Adrenal gland (tissue), 12 donors: ENCODE results near the gene C1orf52. TPM values are rescaled to one million over a fixed set of nuclear protein-coding genes. Genes with fewer than 3 reads are reported as not detected.
A peak's percentile ranks its signal among the peaks of the same experiment; 100 is the strongest.

ENCODE experiments used
- DNase-seq, 7 donors: peaks; one replicate each; pipeline ENCODE4 v3.0.0-alpha.2; 2019 to 2020
- H3K27ac ChIP-seq, 5 donors: fragments of 200-600 bp; sonication (generic) in 4 of 5; 1 replicate in 3 of 5; 2 replicates in 2 of 5; pipeline versions ENCODE4 v1.5.1 to v1.8.0; 2016 to 2020; ENCODE audit warnings: mild to moderate bottlenecking in 1 of 5
- H3K27me3 ChIP-seq: fragments of 200-600 bp; 2 replicates; pipeline ENCODE4 v1.8.0; 2021
- H3K36me3 ChIP-seq, 2 donors: fragments of 200-600 bp; replicated peaks in 1 of 2; 1 replicate in 1 of 2; 2 replicates in 1 of 2; pipeline versions ENCODE4 v1.5.1 to v1.8.0; 2018 to 2022
- H3K4me1 ChIP-seq, 2 donors: fragments of 200-600 bp; replicated peaks in 1 of 2; 1 replicate in 1 of 2; 2 replicates in 1 of 2; pipeline versions ENCODE4 v1.5.1 to v1.8.0; 2018 to 2021
- H3K4me3 ChIP-seq, 4 donors: fragments of 200-600 bp; sonication (generic) in 3 of 4; one replicate each; pipeline ENCODE4 v1.5.1; 2016 to 2018
- H3K9me3 ChIP-seq, 3 donors: fragments of 200-600 bp; sonication (generic) in 1 of 3; replicated peaks in 1 of 3; 1 replicate in 2 of 3; 2 replicates in 1 of 3; pipeline versions ENCODE4 v1.5.1 to v1.8.0; 2016 to 2021
- POLR2A ChIP-seq, 2 donors: fragments of 450-650 bp; IDR thresholded peaks; one replicate each; pipeline ENCODE4 v1.6.1; 2017; ENCODE audit warnings: antibody characterized with exemption in 2 of 2, mild to moderate bottlenecking in 2 of 2, moderate library complexity in 1 of 2
- WGBS, 4 donors: extraction: QIAGEN DNeasy Blood & Tissue Kit in 2 of 4; methylation state at CpG; one replicate each; pipeline versions ENCODE4 v1.1.5 to v1.1.7; 2013 to 2017; 5-methylcytosine and 5-hydroxymethylcytosine counted together
- intact Hi-C, 2 donors: fragments of 100-400 bp; cut with DNase I; formaldehyde crosslinking; loops; one replicate each; pipeline versions ENCODE4 v1.14.1 to v1.15.0; 2022 to 2023
- polyA plus RNA-seq, 3 donors: library from polyadenylated mRNA; stranded (reverse); fragments of 200-250 nt in 2 of 3; fragments of 350-450 nt in 1 of 3; fragmentation: Illumina TruSeq in 1 of 3; extraction: RNeasy Lipid Tissue Mini Kit (QIAGEN cat#74804) in 1 of 3; gene quantifications; one replicate each; pipeline ENCODE4 v1.2.3, GENCODE V29; 2013 to 2014
- total RNA-seq, 9 donors: library from RNA; depleted of rRNA in 4 of 9; stranded (reverse); fragments of >200 nt in 4 of 9; fragments of 120-200 nt in 1 of 9; fragmentation: NEBNext Ultra II Directional in 1 of 9; extraction: Animal tissue kit (Norgen Biotek cat#: 25700) in 1 of 9; gene quantifications; one replicate each; pipeline versions ENCODE4 v1.1.0 to v1.2.4, GENCODE V29; 2013 to 2023
- TF ChIP-seq, protein P1 (sequence below), 6 experiments: fragments of 450-650 bp in 4 of 6; fragments of 200-600 bp in 2 of 6; sonication (generic) in 1 of 6; IDR thresholded peaks; 1 replicate in 5 of 6; 2 replicates in 1 of 6; pipeline versions ENCODE4 v1.5.1 to v1.8.0; 2016 to 2021; ENCODE audit warnings: antibody characterized with exemption in 6 of 6, mild to moderate bottlenecking in 2 of 6, moderate library complexity in 1 of 6
- donor health status: healthy with polysubstance abuse.
- donor health status: Bipolar disorder and iron deficiency.
- donor health status: DM: yes; HTN: yes; CAD: no.
- donor health status: DM: no; HTN: no; CAD: no.
- donor health status: DM: no; HTN: no; CAD: no.
- donor health status: DM: yes; HTN: yes; CAD: no.

The C1orf52 gene
- total and polyA plus RNA-seq, 12 donors = 6.5 to 29.1 (median 18.1) TPM

DNA sequence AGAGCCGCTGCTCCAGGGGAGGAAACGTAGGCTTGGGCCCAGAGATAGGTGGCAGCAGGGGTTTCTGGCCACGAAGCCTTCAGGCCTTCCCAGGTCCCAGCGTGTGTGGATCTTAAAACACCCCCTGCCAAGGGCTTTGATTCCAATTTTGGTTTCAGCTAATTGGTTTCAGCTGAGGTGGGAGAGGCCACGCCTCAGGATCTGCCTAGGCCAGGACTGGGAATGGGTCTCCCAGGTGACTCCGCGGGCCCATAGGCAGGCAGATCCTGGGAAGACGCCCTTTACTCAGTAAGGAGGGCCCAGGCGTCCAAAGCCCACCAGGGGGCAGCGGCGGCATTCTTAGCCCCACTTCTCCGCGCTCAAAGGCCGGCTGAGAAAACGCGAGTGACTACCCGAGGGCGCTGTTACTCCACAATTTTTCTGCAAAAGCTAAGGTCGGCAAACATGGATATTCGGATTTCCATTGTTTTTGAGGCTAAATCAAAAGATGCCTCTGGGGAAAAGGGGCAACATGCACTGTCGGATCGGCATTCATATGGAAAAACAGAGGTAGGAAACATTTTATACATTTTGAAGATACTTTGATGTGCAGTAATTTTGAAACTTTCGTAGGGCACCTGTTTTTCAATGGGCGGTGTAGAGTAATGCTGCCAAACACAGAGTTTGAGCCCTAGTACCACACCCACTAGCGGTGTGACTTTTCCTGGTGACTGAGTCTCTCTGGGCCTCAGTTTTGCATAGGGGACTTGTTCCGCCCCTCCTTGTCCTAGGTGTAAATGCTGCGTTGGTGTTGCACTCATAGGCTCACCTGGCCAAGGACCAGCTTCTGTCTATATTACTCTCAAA lies 48.7 kb upstream of the C1orf52 start:
- 23 to 41% (median 24%) methylated on average over 15 to 27 of the region's 27 CpGs for WGBS, 4 donors
- Histone ChIP-seq H3K9me3 (no peaks in the 10 kb centered on the region), H3K27ac (no peak overlapping the region), H3K36me3 (no peaks in the 10 kb centered on the region), H3K27me3 (no peaks in the 10 kb centered on the region), H3K4me1 (no peaks in the 10 kb centered on the region), H3K4me3 (peak overlapping the region in 1 of 4 donors; percentile 12)
- peak; percentile 82 to 94 (median 93) for DNase-seq
- intact Hi-C loops = loop anchor here (2.0 to 10.0 kb wide), 5 partner anchors 194 to 707 kb away; partner anchors contain the start of gene CCN1 (in 1 of the 2)
- TF ChIP-seq, protein P1, sequence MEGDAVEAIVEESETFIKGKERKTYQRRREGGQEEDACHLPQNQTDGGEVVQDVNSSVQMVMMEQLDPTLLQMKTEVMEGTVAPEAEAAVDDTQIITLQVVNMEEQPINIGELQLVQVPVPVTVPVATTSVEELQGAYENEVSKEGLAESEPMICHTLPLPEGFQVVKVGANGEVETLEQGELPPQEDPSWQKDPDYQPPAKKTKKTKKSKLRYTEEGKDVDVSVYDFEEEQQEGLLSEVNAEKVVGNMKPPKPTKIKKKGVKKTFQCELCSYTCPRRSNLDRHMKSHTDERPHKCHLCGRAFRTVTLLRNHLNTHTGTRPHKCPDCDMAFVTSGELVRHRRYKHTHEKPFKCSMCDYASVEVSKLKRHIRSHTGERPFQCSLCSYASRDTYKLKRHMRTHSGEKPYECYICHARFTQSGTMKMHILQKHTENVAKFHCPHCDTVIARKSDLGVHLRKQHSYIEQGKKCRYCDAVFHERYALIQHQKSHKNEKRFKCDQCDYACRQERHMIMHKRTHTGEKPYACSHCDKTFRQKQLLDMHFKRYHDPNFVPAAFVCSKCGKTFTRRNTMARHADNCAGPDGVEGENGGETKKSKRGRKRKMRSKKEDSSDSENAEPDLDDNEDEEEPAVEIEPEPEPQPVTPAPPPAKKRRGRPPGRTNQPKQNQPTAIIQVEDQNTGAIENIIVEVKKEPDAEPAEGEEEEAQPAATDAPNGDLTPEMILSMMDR (IDR thresholded peaks at IDR 0.05) = peak; percentile 80 to 99 (median 99)
- no peak for TF ChIP-seq POLR2A (IDR thresholded peaks at IDR 0.05)

DNA sequence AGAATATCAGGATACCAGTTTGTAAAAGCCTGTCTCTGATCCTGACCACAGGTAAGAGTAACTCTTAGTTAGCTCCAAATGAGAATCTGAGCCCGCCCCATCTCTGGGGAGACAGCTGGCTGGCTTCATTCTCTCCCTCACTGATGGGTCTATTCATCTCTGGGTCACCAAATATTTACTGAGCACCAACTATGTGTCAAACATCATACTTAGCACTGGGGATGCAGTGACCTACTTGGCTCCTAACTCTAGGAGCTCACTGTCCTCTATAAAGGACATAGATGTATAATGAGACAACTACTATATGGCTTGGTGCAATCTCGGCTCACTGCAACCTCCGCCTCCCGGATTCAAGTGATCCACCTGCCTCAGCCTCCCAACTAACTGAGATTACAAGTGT lies 46.8 kb upstream of the C1orf52 start:
- Histone ChIP-seq H3K4me3 (no peak overlapping the region), H3K27ac (no peak overlapping the region), H3K27me3 (no peaks in the 10 kb centered on the region), H3K36me3 (no peaks in the 10 kb centered on the region), H3K9me3 (no peaks in the 10 kb centered on the region), H3K4me1 (no peaks in the 10 kb centered on the region)
- no peak for DNase-seq
- intact Hi-C loops = loop anchor here (5.0 to 10.0 kb wide), 4 partner anchors 196 to 709 kb away; no protein-coding TSS in a partner anchor
- 84 to 100% (median 90%) methylated on average over 1 to 4 of the region's 4 CpGs for WGBS, 4 donors
- TF ChIP-seq POLR2A (IDR thresholded peaks at IDR 0.05) = no peak
- TF ChIP-seq, protein P1 (IDR thresholded peaks at IDR 0.05) = no peak

- 61 to 92% (median 75%) methylated on average over 4 of the region's 4 CpGs for WGBS, 4 donors
Observed at GRCh38 chr1:85303440-85304162, 44.1 kb upstream of the C1orf52 start.

More at GRCh38 chr1:85303440-85304162, 44.1 kb upstream of the C1orf52 start:
- no peak overlapping the region for H3K4me3 ChIP-seq
- intact Hi-C loops = loop anchor here (10.0 kb wide), 2 partner anchors 271 to 711 kb away; no protein-coding TSS in a partner anchor
- no peaks in the 10 kb centered on the region for H3K9me3 ChIP-seq
- H3K4me1 ChIP-seq = no peaks in the 10 kb centered on the region
- no peak for DNase-seq
- no peaks in the 10 kb centered on the region for H3K36me3 ChIP-seq
- H3K27ac ChIP-seq = no peak overlapping the region
- H3K27me3 ChIP-seq = no peaks in the 10 kb centered on the region
- TF ChIP-seq POLR2A (IDR thresholded peaks at IDR 0.05) = no peak
- TF ChIP-seq, protein P1 (IDR thresholded peaks at IDR 0.05) = no peak
